GM18526 (cell line): ENCODE measurements around the gene DGKE.

Source experiments
- POLR2A ChIP-seq: IDR thresholded peaks from 3 replicates; pipeline ENCODE4 v1.6.1; 2011; ENCODE audit not compliant: insufficient read length; ENCODE audit errors: extremely low read depth

DGKE gene

DNA sequence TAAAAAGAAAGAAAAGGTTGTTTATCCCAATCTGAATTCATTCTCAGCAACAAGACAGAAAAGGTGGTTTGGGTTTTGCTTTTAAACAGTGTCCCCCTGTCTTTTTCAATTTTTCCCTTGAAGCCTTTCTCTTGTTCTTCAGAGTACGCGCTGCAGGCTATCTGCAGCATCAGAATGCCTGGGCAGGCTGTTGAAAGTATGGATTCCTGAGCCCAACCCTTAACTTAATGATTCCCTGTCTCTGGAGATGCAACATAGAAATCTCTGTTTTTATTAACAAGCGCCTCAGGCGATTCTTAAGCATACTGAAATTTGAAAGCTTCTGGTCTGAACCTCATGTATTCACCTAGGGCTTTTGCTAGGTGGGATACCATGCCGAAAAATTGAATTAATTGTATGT is 32.1 kb downstream of the DGKE start:
- no peak for TF ChIP-seq POLR2A

DNA sequence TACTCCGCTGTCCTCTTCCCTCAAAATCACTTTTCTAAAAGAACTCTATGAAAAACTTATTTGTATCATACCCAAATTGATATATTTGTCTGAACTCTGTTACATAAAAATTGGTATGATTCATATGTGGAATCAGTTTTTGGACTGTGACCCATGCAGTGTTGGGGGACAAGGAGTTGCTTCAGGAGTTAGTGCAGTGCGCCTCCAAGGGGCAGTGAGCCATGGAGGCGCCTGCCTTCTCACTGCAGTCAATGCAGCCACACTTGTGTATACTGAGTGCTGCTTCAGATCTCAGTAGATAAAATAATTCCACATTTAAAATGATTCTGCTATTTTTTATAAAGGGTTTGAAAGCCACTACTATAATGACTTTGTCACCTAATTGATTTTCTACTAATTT is 32.5 kb downstream of the DGKE start:
- TF ChIP-seq POLR2A, result no peak

DNA sequence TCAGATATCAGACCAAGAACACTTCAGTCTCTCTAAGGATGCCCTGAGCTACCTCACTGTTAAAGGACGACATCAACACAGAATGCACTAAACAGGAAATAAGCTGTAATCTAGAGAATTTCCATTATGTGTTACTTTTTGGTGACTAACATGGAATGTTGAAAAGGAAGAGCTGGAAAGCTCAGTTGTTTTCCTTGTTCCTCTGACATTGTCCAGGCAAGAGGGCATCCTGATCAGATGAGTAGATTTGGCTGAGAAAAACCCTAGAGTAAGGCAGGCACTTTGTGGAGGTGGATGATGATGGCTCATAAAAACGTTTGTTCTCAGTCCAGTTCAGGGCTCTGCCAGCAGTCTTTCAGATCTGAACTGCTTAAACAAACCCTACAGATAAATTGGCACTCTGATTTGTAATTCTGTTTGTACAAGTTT is 34.0 kb downstream of the DGKE start:
- no peak for TF ChIP-seq POLR2A

DNA sequence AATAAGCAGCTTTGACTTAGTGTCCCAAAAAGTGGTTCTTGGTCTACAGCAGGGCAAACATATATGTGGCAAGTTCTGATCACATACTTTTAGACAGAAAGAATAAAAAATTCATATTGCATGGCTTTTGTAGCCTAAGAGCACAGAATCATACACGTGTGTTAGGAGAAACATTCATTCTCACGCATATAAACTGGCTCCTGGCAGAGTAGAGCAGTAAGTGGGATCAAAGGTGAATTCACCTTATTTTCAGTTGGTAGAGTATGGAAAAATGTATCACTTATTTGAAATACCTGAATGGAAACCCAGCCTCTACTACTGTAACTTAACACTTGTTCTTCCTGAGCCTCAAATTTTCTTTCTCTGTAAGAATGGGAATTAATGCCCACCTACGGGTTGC is 34.8 kb downstream of the DGKE start:
- no peak for TF ChIP-seq POLR2A

DNA sequence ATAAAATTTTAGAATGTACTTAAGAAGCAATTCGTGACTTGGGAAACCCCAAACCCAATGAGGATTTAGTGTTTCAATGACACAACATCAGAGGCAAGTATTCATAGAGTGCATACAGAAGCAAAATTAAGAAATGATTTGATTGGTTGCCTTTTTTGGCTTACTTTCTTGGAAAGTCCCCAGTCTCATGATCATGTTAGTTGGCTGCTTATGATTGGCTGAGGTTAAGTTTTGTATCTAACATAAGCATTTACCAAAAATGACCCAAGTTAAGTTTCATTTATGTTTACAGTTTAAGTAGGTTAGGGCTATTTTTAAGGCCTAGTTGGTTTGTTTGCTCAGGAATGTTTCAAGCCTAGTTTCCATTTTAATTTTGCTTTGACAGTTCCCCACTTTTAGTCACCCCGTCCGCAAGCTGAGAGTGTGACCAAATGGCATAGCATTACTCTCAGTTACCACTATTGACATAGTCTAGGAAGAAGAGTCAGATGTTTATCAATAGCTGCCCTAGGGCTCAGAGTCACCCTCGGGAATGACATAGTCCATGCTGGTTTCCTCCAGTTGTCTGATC is 36.2 kb downstream of the DGKE start:
- no peak for TF ChIP-seq POLR2A

DNA sequence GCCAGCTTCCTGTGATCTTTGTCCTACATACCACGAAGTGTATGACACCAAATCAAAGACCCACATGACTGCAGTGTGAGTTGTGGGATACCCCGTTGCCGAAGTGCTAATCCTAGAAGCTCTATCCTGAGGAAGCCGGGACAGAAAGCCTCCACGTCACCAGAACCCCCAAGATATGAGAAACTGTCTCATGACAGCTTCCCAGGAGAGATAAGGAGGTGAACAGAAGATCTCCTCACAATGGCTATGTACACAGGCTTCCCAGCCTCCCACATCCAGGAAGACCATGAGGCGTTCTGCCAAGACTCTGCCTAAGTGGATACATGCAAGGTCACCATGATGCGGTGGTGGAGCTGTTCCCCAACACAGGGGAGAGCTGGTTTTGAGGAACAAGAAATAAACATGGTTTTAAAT is 42.8 kb downstream of the DGKE start:
- TF ChIP-seq POLR2A, result no peak

DNA sequence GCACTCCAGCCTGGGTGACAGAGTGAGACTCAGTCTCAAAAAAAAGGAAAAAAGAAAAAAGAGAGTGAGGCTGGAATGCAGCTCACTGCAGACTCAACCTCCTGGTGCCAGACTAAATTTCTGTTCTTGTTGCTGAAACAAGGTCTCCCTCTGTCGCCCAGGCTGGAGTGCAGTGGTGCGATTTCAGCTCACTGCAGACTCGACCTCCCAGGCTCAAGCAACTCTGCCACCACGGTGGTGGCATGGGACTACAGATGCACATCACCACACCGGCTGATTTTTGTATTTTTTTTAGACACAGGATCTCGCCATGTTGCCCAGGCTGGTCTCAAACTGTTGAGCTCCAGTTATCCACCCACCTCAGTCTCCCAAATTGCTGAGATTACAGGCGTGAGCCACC is 45.3 kb downstream of the DGKE start:
- no peak for TF ChIP-seq POLR2A

DNA sequence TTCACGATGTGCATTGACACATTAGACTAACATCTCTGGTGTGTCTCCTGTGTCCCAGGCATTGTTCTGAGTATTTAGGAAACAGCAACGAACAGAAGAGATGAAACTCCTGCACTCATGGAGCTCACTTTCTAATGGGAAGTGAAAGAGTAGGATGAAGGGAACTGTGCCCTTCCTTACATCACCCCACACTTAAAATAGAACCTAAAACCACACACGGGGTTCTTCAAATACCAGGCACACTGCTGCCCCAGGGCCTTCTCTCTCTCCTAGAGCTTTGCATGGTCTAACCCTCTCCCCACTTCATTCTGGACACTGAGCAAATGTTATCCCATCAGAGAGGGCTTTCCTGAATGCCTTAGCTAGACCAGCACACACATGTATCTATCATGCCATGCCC is 46.2 kb downstream of the DGKE start:
- TF ChIP-seq POLR2A, result no peak

DNA sequence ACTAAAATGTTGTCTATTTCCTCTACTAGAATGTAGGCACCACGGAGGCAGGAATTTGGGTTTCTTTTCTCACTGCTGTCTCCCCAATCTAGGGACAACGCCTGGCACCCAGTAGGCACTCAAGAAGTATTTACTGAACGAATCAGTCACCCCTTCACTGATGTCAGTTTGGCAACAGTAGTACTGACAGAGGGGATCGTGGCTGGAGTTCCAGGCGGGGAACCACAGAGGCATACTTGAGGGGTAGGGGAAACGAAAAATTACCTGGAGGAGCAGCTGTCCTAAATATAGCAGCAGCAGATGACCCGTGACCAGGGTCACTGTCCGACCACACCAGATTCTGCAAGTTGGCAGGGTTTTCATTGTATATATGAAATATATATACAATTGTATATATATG is 46.6 kb downstream of the DGKE start:
- TF ChIP-seq POLR2A, result no peak

DNA sequence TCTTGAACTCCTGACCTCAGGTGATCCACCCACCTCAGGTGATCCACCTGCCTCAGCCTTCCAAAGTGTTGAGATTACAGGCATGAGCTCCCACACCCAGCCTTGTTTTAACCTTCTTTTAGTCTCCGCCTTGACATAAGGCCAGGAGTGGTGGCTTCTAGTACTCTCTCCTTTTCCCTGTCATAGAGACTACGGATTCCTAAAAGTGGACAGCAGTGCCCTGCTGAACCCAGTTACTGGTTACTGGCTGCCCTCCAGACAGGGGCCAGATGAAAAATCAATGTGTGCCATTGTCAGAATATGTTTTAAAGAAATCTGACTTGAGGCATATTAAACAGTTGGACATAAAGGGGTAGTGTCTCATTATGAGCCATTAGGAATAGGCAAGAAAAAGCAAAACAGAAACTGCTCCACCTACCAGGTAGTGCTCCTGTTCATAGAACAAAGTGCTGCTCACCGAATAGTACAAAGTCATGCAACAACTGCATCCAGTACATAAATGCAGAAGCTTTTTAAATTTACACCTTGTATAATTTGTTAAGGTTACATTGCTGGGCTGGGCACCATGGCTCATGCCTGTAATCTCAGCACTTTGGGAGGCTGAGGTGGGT is 47.8 kb downstream of the DGKE start:
- TF ChIP-seq POLR2A, result no peak

DNA sequence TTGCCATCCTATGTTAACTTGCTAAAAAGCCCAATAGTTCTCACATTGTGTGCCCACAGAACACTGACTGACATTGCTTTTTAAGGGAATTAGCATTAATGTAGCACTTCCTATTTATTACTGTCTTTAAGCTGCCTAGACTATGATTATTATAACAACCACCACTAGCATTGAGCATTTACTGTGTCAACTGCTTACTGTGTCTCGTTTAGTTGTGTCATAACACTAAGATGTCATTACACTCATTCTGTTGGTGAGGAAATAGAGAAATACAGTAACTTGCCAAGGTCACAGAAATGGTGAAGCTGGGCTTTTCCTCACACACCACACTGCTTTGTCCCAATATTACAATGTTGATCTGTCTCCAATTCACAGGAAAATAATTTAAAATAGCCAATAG is 49.7 kb downstream of the DGKE start:
- no peak for TF ChIP-seq POLR2A

DNA sequence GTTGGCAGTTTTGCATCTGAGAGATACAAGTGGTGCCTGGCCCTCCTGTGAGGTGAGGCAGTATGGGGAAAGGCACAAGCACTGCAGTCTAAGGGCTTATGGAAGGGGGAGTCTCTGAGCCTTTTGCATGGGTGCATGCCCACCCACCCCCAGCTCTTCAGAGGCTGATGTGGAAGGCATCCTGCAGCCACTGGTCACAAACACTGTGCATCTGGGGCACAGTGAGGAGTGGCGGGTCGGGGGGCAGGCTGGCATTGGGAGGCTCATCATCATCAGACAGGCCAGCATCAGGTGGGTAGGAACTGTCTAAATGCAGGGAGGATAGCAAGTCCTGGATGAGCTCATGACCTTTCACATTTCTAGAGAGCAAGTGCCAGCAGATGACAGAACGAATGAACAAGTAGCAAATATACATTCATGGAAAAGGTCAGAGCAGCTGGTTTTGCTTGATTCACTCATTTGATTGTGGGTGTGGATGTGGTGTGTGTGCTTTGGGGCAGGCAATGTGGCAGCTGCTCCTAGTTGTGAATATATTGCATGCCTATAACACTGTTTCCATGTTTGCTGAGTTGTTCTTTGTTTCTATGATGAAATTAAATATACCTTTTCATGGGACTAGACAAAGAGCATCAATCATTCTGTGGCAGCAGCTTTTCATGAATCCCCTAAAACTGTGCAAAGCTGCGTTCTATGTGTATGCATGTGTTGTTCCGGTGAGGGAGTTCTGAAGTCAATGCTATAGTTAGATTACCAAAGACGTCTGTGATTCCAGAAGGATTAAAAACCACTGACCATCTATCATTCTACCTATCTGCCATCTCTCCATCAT is 50.7 kb downstream of the DGKE start:
- no peak for TF ChIP-seq POLR2A

DNA sequence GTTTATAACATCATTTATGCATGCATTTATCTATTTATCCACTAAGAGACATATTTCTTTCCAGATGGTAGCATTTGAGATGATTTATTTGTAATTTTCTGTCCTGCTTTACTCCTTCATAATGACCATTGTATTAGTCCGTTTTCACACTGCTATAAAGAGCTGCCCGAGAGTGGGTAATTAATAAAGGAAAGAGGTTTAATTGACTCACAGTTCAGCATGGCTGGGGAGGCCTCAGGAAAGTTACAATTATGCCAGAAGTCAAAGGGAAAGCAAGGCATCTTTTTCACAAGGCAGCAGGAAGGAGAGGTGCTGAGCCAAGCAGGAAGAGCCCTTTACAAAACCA is 51.3 kb downstream of the DGKE start:
- no peak for TF ChIP-seq POLR2A

DNA sequence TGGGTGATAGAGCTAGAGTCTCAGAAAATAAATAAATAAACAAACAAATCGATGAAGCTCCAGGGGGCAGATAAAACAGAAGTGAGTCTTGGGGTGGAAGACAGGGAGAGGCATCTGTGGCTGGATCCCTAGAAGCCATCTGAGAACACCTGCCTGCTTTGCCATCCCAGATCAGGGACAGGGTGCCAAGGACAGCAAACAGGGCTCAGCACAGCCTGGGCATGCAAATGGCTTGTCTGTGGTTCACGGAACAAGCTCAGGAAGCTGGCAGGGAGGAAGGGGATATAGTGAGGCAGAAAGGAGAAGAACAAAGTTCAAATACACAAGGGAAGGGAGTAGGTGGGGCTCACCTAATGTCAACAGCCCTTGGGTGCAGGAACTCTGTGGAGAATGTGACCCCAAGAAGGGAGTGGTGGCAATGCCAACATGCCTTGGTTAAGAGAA is 52.4 kb downstream of the DGKE start:
- no peak for TF ChIP-seq POLR2A

DNA sequence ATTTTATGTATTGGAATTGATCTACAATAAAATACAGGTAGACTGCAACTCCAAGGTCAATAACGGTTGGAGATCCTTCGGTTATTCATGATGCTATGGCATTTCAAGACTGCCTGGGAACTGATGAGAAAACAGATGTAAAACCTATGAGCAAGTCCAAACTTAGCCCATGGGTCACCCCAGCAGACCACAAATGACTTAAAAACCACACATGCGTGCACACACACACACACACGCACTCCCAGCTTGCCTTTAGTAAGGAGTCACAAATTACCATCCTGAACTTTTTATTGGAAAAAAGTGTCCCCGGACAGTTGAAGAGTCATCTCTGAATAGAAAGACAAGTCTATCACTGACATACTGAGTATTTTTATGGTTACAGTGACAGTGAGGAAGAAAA is 53.2 kb downstream of the DGKE start:
- TF ChIP-seq POLR2A, result no peak

DNA sequence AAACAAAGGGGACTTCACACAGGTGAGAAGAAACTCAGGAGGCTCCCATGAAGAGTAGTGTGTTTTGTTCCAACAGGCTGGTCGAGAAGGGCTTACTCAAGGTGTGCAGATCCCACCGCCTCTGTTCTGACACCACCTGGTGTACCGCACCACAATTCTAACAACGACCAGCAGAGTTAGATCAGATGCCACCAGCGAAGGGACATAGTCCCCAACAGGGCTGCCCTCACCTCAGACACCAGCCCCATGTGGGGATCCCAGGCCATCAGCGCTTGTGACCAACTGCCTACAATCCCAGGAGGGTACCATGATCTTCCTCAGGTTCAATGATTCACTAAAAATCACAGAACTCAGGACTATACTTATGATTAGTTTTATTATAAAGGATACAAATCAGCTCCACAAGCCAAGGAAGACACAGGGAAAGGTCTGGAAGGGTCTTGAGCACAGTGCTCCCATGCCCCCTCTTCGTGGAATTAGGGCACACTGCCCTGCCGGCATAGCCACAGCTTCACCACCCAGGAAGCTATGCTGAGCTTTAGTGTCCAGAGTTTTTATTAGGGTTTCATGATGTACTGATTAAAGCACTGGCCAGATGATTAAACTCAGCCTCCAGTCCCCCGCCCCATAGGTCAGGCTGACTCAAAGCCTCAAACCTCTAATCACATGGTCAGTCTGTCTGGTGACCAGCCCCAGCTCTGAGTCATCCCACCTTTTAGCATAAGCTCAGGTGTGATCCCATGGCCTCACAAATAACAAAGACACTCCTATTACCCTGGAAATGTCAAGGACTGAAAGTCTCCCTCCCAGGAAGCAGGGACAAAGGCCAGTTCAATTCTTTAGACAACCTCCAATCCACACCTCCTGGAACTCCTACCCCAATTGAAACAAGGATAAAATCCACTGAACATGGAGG is 53.9 kb downstream of the DGKE start:
- TF ChIP-seq POLR2A, result peak; percentile 17

DNA sequence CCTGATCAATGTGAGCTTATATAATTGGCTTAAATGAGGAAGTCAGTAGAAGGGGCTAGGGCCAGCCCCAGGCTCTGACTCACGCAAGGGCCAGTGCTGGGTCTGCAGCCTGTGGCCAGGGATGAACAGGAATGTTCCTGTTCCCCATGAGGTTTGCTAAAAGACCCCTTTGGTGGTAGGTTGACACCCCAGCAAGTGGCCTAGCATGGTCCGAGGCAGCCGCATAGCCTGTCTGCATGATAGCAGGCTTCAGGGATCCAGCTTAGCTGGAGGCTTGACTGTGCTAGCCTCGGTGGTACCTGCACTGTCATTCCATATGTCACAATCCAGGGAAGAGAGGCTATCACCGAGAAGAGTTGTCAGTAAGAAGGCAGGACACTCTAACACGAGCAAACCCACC is 56.4 kb downstream of the DGKE start:
- TF ChIP-seq POLR2A, result no peak
